Trophoblast cell (in vitro differentiated cells and primary cell): ENCODE results near the gene PIWIL4.

Experiments
- DNase-seq, 2 donors: peaks; one replicate each; pipeline ENCODE4 v3.0.0-alpha.2; 2016
- H2AFZ ChIP-seq: 2 replicates; pipeline ENCODE4 v1.6.1; 2013; ENCODE audit warnings: low read length, moderate library complexity, mild to moderate bottlenecking; ENCODE audit not compliant: insufficient read depth, poor library complexity
- H2AK5ac ChIP-seq: 2 replicates; pipeline ENCODE4 v1.6.1; 2013; ENCODE audit warnings: mild to moderate bottlenecking, low read length
- H2BK120ac ChIP-seq: 2 replicates; pipeline ENCODE4 v1.6.1; 2013; ENCODE audit warnings: low read length, mild to moderate bottlenecking, moderate library complexity; ENCODE audit not compliant: insufficient read depth, poor library complexity
- H2BK12ac ChIP-seq: 2 replicates; pipeline ENCODE4 v1.6.1; 2013; ENCODE audit warnings: mild to moderate bottlenecking, low read length, moderate library complexity
- H2BK5ac ChIP-seq: 2 replicates; pipeline ENCODE4 v1.6.1; 2013; ENCODE audit warnings: low read length, low read depth, moderate library complexity, mild to moderate bottlenecking; ENCODE audit not compliant: poor library complexity
- H3K14ac ChIP-seq: 2 replicates; pipeline ENCODE4 v1.6.1; 2013; ENCODE audit warnings: mild to moderate bottlenecking, low read length
- H3K18ac ChIP-seq: 2 replicates; pipeline ENCODE4 v1.6.1; 2013; ENCODE audit warnings: mild to moderate bottlenecking, low read length
- H3K23ac ChIP-seq: 2 replicates; pipeline ENCODE4 v1.6.1; 2013; ENCODE audit warnings: low read length
- H3K27ac ChIP-seq: 2 replicates; pipeline ENCODE4 v1.5.1; 2013; ENCODE audit warnings: low read depth, mild to moderate bottlenecking, inconsistent platforms, low read length, moderate library complexity
- H3K27me3 ChIP-seq: 2 replicates; pipeline ENCODE4 v1.6.1; 2013; ENCODE audit warnings: inconsistent platforms, mild to moderate bottlenecking, low read length, moderate library complexity; ENCODE audit not compliant: insufficient read depth
- H3K36me3 ChIP-seq, 2 experiments: 1 replicate in 1 of 2; 2 replicates in 1 of 2; pipeline ENCODE4 v1.6.1; 2013; ENCODE audit warnings: low read length in 2 of 2, mild to moderate bottlenecking in 2 of 2, moderate library complexity in 1 of 2; ENCODE audit not compliant: insufficient read depth in 2 of 2, control insufficient read depth in 1 of 2
- H3K4ac ChIP-seq: 2 replicates; pipeline ENCODE4 v1.6.1; 2013; ENCODE audit warnings: low read depth, mild to moderate bottlenecking, low read length, moderate library complexity
- H3K4me1 ChIP-seq, 2 experiments: 1 replicate in 1 of 2; 2 replicates in 1 of 2; pipeline ENCODE4 v1.6.1; 2013; ENCODE audit warnings: low read length in 2 of 2, mild to moderate bottlenecking in 2 of 2, moderate library complexity in 1 of 2; ENCODE audit not compliant: insufficient read depth in 2 of 2, control insufficient read depth in 1 of 2
- H3K4me2 ChIP-seq: 2 replicates; pipeline ENCODE4 v1.6.1; 2013; ENCODE audit warnings: inconsistent platforms, mild to moderate bottlenecking, low read length, moderate library complexity
- H3K4me3 ChIP-seq: 2 replicates; pipeline ENCODE4 v1.5.1; 2013; ENCODE audit warnings: mild to moderate bottlenecking, low read depth, low read length, inconsistent platforms
- H3K79me1 ChIP-seq: one replicate; pipeline ENCODE4 v1.6.1; 2013; ENCODE audit warnings: low read length
- H3K79me2 ChIP-seq: 2 replicates; pipeline ENCODE4 v1.6.1; 2013; ENCODE audit warnings: low read length, mild to moderate bottlenecking; ENCODE audit not compliant: control insufficient read depth, insufficient read depth, poor library complexity
- H3K9ac ChIP-seq: 2 replicates; pipeline ENCODE4 v1.6.1; 2013; ENCODE audit warnings: mild to moderate bottlenecking, low read length
- H3K9me3 ChIP-seq: 2 replicates; pipeline ENCODE4 v1.6.1; 2013; ENCODE audit warnings: low read depth, mild to moderate bottlenecking, control low read depth, inconsistent platforms, low read length; ENCODE audit not compliant: insufficient read depth
- H4K12ac ChIP-seq: 2 replicates; pipeline ENCODE4 v1.6.1; 2013; ENCODE audit warnings: low read depth, mild to moderate bottlenecking, low read length, moderate library complexity
- H4K8ac ChIP-seq: 2 replicates; pipeline ENCODE4 v1.6.1; 2013; ENCODE audit warnings: low read depth, mild to moderate bottlenecking, low read length, moderate library complexity
- H4K91ac ChIP-seq: one replicate; pipeline ENCODE4 v1.6.1; 2013; ENCODE audit warnings: low read depth, mild to moderate bottlenecking, low read length, moderate library complexity
- WGBS: extraction: QIAGEN DNeasy Blood & Tissue Kit; methylation state at CpG from one replicate; pipeline ENCODE4 v1.1.7; 2013; ENCODE audit warnings: missing lambda C conversion rate; ENCODE audit not compliant: insufficient read length, insufficient coverage; ENCODE audit errors: extremely low coverage; 5-methylcytosine and 5-hydroxymethylcytosine counted together

PIWIL4 gene

DNA sequence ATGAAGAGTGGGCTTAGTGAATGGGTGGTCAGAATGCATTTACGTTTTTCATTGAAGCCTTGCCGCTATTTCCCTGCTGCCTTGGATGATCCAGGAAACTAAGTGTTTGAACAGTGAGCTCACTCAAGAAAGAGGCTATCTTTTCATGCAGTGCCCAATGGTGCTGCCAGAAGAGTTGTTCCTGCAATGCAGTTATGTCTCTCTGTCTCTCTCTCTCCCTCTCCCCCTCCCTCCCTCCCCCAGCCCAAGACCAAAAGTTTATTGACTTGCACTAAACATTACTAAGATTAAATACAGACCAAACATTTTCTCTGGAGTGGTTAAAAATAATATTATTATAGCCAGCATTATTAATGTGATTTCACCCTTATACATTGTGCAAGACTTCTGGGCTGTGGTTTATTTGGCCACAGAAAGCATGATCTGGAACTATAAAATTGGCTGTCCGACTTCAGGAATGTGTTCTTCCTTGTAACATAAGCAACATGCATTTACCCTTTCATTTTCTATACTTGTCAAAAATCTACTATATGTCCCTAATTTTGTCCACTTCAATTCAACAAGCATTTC lies 30.1 kb upstream of the PIWIL4 start:
- Histone ChIP-seq H3K18ac (no peak overlapping the region), H4K91ac (no peak overlapping the region), H3K4me2 (no peak overlapping the region), H2BK5ac (no peak overlapping the region), H3K4me3 (no peak overlapping the region), H4K12ac (no peak overlapping the region), H3K4ac (no peak overlapping the region), H4K8ac (no peak overlapping the region), H2BK12ac (no peak overlapping the region), H2AK5ac (no peak overlapping the region), H2AFZ (no peak overlapping the region), H3K27ac (no peak overlapping the region), H3K79me2 (no peaks in the 10 kb centered on the region), H3K4me1 (no peaks in the 10 kb centered on the region), H3K36me3 (no peaks in the 10 kb centered on the region), H3K27me3 (no peaks in the 10 kb centered on the region), H3K9ac (no peak overlapping the region), H3K23ac (no peak overlapping the region), H2BK120ac (no peak overlapping the region), H3K9me3 (no peaks in the 10 kb centered on the region), H3K79me1 (no peaks in the 10 kb centered on the region), H3K14ac (no peak overlapping the region)
- no peak for DNase-seq
- no CpG with 5 or more reads among the region's 3 CpGs for WGBS

DNA sequence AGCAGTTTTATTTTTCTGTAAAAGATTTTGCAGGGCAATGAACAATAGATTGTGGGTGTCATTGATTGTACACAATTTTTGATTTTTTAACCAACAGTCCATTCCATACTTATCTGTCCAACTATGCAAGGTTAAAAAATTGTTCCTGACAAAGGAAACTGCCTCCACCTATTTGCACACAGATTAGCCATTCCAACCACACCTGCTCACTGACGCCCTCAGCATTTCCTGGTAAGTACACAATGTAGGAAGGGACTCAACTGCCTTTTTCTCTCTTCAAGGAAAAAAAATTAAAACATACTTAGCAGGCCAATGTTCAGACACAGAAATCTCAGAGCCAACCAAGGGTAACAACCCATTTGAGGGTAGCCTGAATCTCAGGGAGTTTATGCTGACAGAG lies 27.7 kb upstream of the PIWIL4 start:
- Histone ChIP-seq H3K18ac (no peak overlapping the region), H3K27ac (no peak overlapping the region), H3K9ac (no peak overlapping the region), H3K4me3 (no peak overlapping the region), H4K91ac (no peak overlapping the region), H3K79me1 (peaks cover 10% of the 10 kb centered on the region), H2BK120ac (no peak overlapping the region), H2AK5ac (no peak overlapping the region), H3K27me3 (no peaks in the 10 kb centered on the region), H3K14ac (no peak overlapping the region), H2AFZ (no peak overlapping the region), H2BK5ac (no peak overlapping the region), H3K9me3 (no peaks in the 10 kb centered on the region), H3K4me2 (no peak overlapping the region), H3K4ac (no peak overlapping the region), H3K79me2 (peaks cover 7% of the 10 kb centered on the region), H3K23ac (no peak overlapping the region), H2BK12ac (no peak overlapping the region), H3K4me1 (peaks cover 0 to 4% of the 10 kb centered on the region in 2 experiments), H3K36me3 (no peaks in the 10 kb centered on the region), H4K8ac (no peak overlapping the region), H4K12ac (no peak overlapping the region)
- no peak for DNase-seq
- WGBS: no CpG with 5 or more reads among the region's 1 CpG

DNA sequence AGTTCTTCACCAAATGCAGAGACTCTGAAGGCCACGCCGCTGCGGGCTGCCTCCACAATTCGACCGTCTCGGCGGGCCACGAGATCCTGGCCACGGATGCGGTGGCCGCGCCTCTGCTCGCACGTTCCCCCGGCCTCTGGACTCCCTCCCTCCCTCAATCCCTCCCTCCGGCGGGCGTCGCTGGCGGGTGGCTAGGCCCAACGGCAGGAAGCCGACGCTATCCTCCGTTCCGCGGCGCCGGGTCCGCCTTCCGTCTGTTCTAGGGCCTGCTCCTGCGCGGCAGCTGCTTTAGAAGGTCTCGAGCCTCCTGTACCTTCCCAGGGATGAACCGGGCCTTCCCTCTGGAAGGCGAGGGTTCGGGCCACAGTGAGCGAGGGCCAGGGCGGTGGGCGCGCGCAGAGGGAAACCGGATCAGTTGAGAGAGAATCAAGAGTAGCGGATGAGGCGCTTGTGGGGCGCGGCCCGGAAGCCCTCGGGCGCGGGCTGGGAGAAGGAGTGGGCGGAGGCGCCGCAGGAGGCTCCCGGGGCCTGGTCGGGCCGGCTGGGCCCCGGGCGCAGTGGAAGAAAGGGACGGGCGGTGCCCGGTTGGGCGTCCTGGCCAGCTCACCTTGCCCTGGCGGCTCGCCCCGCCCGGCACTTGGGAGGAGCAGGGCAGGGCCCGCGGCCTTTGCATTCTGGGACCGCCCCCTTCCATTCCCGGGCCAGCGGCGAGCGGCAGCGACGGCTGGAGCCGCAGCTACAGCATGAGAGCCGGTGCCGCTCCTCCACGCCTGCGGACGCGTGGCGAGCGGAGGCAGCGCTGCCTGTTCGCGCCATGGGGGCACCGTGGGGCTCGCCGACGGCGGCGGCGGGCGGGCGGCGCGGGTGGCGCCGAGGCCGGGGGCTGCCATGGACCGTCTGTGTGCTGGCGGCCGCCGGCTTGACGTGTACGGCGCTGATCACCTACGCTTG lies 23.2 kb upstream of the PIWIL4 start, which contains the start of gene FUT4:
Gene FUT4 (plus strand): TSS at position 227 of the 951 bp plus-strand sequence. CDS start 213 bp downstream, at position 440.
- peaks cover 18% of the 10 kb centered on the region for H3K79me2 ChIP-seq
- H4K12ac ChIP-seq: peak within 1 kb of the TSS; percentile 94
- H3K23ac ChIP-seq: no peak within 1 kb of the TSS
- WGBS: no CpG with 5 or more reads among the region's 109 CpGs
- H2BK12ac ChIP-seq: peak within 1 kb of the TSS; percentile 82
- H3K4me1 ChIP-seq: peaks cover 11 to 18% of the 10 kb centered on the region in 2 experiments
- peak within 1 kb of the TSS; percentile 71 for H3K4ac ChIP-seq
- peak within 1 kb of the TSS; percentile 92 for H4K91ac ChIP-seq
- H3K4me3 ChIP-seq: peak within 1 kb of the TSS; percentile 84
- peak within 1 kb of the TSS; percentile 91 for H3K14ac ChIP-seq
- peaks cover 17% of the 10 kb centered on the region for H3K79me1 ChIP-seq
- H2AK5ac ChIP-seq: peak within 1 kb of the TSS; percentile 25
- H3K18ac ChIP-seq: peak within 1 kb of the TSS; percentile 76
- H3K36me3 ChIP-seq: no peaks in the 10 kb centered on the region
- no peaks in the 10 kb centered on the region for H3K9me3 ChIP-seq
- DNase-seq: peak; percentile 88 to 93
- no peaks in the 10 kb centered on the region for H3K27me3 ChIP-seq
- peak within 1 kb of the TSS; percentile 56 for H2BK120ac ChIP-seq
- H2AFZ ChIP-seq: peak within 1 kb of the TSS; percentile 84
- peak within 1 kb of the TSS; percentile 95 for H3K27ac ChIP-seq
- H3K9ac ChIP-seq: peak within 1 kb of the TSS; percentile 85
- H4K8ac ChIP-seq: peak within 1 kb of the TSS; percentile 88
- H2BK5ac ChIP-seq: peak within 1 kb of the TSS; percentile 73
- peak within 1 kb of the TSS; percentile 89 for H3K4me2 ChIP-seq

DNA sequence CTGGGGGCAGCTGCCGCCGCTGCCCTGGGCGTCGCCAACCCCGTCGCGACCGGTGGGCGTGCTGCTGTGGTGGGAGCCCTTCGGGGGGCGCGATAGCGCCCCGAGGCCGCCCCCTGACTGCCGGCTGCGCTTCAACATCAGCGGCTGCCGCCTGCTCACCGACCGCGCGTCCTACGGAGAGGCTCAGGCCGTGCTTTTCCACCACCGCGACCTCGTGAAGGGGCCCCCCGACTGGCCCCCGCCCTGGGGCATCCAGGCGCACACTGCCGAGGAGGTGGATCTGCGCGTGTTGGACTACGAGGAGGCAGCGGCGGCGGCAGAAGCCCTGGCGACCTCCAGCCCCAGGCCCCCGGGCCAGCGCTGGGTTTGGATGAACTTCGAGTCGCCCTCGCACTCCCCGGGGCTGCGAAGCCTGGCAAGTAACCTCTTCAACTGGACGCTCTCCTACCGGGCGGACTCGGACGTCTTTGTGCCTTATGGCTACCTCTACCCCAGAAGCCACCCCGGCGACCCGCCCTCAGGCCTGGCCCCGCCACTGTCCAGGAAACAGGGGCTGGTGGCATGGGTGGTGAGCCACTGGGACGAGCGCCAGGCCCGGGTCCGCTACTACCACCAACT lies 22.4 kb upstream of the PIWIL4 start:
- peak overlapping the region; percentile 92 for H4K91ac ChIP-seq
- H3K79me2 ChIP-seq: peaks cover 18% of the 10 kb centered on the region
- no peak for DNase-seq
- peak overlapping the region; percentile 76 for H3K18ac ChIP-seq
- peak overlapping the region; percentile 25 for H2AK5ac ChIP-seq
- peaks cover 11 to 21% of the 10 kb centered on the region in 2 experiments for H3K4me1 ChIP-seq
- H4K8ac ChIP-seq: peak overlapping the region; percentile 88
- peak overlapping the region; percentile 30 for H2BK120ac ChIP-seq
- peak overlapping the region; percentile 84 for H3K4me3 ChIP-seq
- peak overlapping the region; percentile 85 for H3K9ac ChIP-seq
- H3K9me3 ChIP-seq: no peaks in the 10 kb centered on the region
- H4K12ac ChIP-seq: peak overlapping the region; percentile 94
- no CpG with 5 or more reads among the region's 59 CpGs for WGBS
- H3K4ac ChIP-seq: peak overlapping the region; percentile 71
- H3K23ac ChIP-seq: no peak overlapping the region
- peaks cover 17% of the 10 kb centered on the region for H3K79me1 ChIP-seq
- no peaks in the 10 kb centered on the region for H3K36me3 ChIP-seq
- H3K27ac ChIP-seq: peak overlapping the region; percentile 95
- H3K14ac ChIP-seq: peak overlapping the region; percentile 83
- H3K27me3 ChIP-seq: no peaks in the 10 kb centered on the region
- peak overlapping the region; percentile 82 for H2BK12ac ChIP-seq
- H2BK5ac ChIP-seq: peak overlapping the region; percentile 73
- H3K4me2 ChIP-seq: peak overlapping the region; percentile 89
- H2AFZ ChIP-seq: peak overlapping the region; percentile 84
